ENCODE results near the gene IL11RA.

GRCh38 chr9:34606905-34607304 lies 45.1 kb upstream of the IL11RA start:
- TF ChIP-seq POLR2A (IDR thresholded peaks at IDR 0.05; ENCODE audit: low read depth, low read length) (no peak), POLR2AphosphoS5 (IDR thresholded peaks at IDR 0.05; ENCODE audit: low read depth, low read length) (no peak), TAF1 (IDR thresholded peaks at IDR 0.05; ENCODE audit: borderline replicate concordance, low read depth, low read length) (no peak)
